ENCODE measurements around the gene SLC13A3.

Gene SLC13A3

DNA sequence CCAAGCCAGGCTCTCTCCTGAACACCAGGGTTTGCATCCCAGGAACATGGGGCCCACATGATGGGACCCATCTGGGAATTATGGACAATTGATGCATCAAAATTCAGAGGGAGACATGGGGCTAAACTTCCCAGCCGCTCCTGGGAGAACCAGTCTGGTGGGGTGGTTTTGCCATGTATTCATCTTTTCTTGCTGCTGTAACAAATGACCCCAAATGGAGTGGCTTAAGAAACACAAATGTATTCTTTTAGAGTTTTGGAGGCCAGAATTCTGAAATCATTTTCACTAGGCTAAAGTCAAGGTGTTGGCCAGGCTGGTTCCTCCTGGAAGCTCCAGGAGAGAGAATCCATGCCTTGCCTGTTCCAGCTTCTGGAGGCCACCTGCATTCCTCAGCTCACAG lies 6.5 kb downstream of the SLC13A3 start:
- no peaks in the 10 kb centered on the region for H4K20me1 ChIP-seq
- H3K27me3 ChIP-seq = no peaks in the 10 kb centered on the region
- no peaks in the 10 kb centered on the region for H3K36me3 ChIP-seq
- no peak overlapping the region for H3K4me2 ChIP-seq
- TF ChIP-seq Cebpa-rat (IDR thresholded peaks at IDR 0.05) = no peak
- no peak overlapping the region for H3K4me3 ChIP-seq
- H3K9me3 ChIP-seq = no peaks in the 10 kb centered on the region
- no peaks in the 10 kb centered on the region for H3K4me1 ChIP-seq
- H3K27ac ChIP-seq = no peak overlapping the region
- H3K9ac ChIP-seq = no peak overlapping the region

DNA sequence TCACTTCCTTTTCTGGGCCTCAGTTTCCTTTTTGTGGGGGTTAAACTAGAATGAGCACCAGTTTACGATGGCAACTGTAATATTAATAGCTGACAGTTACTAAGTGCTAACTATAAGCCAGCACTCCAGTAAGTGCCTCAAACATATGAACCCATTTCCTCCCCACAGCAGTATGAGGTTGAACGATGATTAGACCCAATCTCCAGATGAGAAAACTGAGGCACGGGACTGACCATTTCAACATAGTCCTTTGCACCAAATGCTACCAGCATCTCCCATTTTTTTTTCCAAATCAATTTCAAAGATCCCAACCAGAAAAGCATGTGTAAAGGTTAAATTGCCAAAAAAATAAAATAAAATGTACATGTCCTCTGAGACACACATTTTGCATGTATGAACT lies 7.1 kb downstream of the SLC13A3 start:
- Histone ChIP-seq H3K4me2 (no peak overlapping the region), H3K4me1 (no peaks in the 10 kb centered on the region), H3K27me3 (no peaks in the 10 kb centered on the region), H3K4me3 (no peak overlapping the region), H4K20me1 (no peaks in the 10 kb centered on the region), H3K9ac (no peak overlapping the region), H3K9me3 (no peaks in the 10 kb centered on the region), H3K27ac (no peak overlapping the region), H3K36me3 (no peaks in the 10 kb centered on the region)
- no peak for TF ChIP-seq Cebpa-rat (IDR thresholded peaks at IDR 0.05)

GRCh38 chr20:46642969-46643343 lies 8.3 kb downstream of the SLC13A3 start:
- H3K27ac ChIP-seq = no peak overlapping the region
- TF ChIP-seq Cebpa-rat (IDR thresholded peaks at IDR 0.05) = no peak
- H3K9ac ChIP-seq = no peak overlapping the region
- no peak overlapping the region for H3K4me3 ChIP-seq
- no peaks in the 10 kb centered on the region for H4K20me1 ChIP-seq
- no peak overlapping the region for H3K4me2 ChIP-seq
- no peaks in the 10 kb centered on the region for H3K4me1 ChIP-seq
- H3K36me3 ChIP-seq = no peaks in the 10 kb centered on the region
- no peaks in the 10 kb centered on the region for H3K9me3 ChIP-seq
- H3K27me3 ChIP-seq = no peaks in the 10 kb centered on the region

GRCh38 chr20:46642265-46642968 lies 8.8 kb downstream of the SLC13A3 start:
- no peaks in the 10 kb centered on the region for H3K4me1 ChIP-seq
- no peaks in the 10 kb centered on the region for H3K36me3 ChIP-seq
- no peak overlapping the region for H3K4me3 ChIP-seq
- H3K9me3 ChIP-seq = no peaks in the 10 kb centered on the region
- no peak overlapping the region for H3K9ac ChIP-seq
- H3K4me2 ChIP-seq = no peak overlapping the region
- no peak for TF ChIP-seq Cebpa-rat (IDR thresholded peaks at IDR 0.05)
- no peak overlapping the region for H3K27ac ChIP-seq
- H4K20me1 ChIP-seq = no peaks in the 10 kb centered on the region
- H3K27me3 ChIP-seq = no peaks in the 10 kb centered on the region

GRCh38 chr20:46641424-46641823 lies 9.8 kb downstream of the SLC13A3 start:
- H4K20me1 ChIP-seq = no peaks in the 10 kb centered on the region
- H3K27ac ChIP-seq = no peak overlapping the region
- no peak overlapping the region for H3K9ac ChIP-seq
- H3K36me3 ChIP-seq = no peaks in the 10 kb centered on the region
- H3K4me3 ChIP-seq = no peak overlapping the region
- TF ChIP-seq Cebpa-rat (IDR thresholded peaks at IDR 0.05) = no peak
- no peak overlapping the region for H3K4me2 ChIP-seq
- H3K9me3 ChIP-seq = no peaks in the 10 kb centered on the region
- no peaks in the 10 kb centered on the region for H3K27me3 ChIP-seq
- H3K4me1 ChIP-seq = no peaks in the 10 kb centered on the region

GRCh38 chr20:46640536-46641311 lies 10.5 kb downstream of the SLC13A3 start:
- TF ChIP-seq Cebpa-rat (IDR thresholded peaks at IDR 0.05) = no peak
- Histone ChIP-seq H3K9ac (no peak overlapping the region), H4K20me1 (no peaks in the 10 kb centered on the region), H3K36me3 (no peaks in the 10 kb centered on the region), H3K27me3 (no peaks in the 10 kb centered on the region), H3K4me1 (no peaks in the 10 kb centered on the region), H3K27ac (no peak overlapping the region), H3K4me3 (no peak overlapping the region), H3K4me2 (no peak overlapping the region), H3K9me3 (no peaks in the 10 kb centered on the region)

DNA sequence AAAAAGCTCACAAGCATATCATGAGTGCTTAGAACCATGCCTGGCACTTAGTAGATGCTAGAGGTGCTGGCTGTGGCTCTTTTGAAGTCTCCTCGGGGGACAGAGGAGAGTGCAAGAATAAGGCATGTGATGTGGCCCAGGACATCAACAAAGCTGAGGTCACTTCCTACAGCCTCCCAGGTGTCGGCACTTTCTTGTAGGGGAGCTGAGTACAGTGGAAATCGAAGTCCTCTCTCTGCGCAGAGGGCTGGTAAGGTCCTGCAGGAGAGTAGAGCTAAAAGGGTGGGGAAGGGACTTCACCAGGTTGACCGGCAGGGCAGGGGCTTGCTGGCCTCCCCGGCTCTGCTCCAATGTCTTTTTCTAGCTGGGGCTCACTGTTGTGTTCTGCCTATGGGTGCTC lies 11.2 kb downstream of the SLC13A3 start:
- Histone ChIP-seq H3K27me3 (no peaks in the 10 kb centered on the region), H3K36me3 (no peaks in the 10 kb centered on the region), H3K4me3 (no peak overlapping the region), H3K9ac (no peak overlapping the region), H4K20me1 (no peaks in the 10 kb centered on the region), H3K4me2 (no peak overlapping the region), H3K27ac (no peak overlapping the region), H3K9me3 (no peaks in the 10 kb centered on the region), H3K4me1 (no peaks in the 10 kb centered on the region)
- TF ChIP-seq Cebpa-rat (IDR thresholded peaks at IDR 0.05) = no peak

DNA sequence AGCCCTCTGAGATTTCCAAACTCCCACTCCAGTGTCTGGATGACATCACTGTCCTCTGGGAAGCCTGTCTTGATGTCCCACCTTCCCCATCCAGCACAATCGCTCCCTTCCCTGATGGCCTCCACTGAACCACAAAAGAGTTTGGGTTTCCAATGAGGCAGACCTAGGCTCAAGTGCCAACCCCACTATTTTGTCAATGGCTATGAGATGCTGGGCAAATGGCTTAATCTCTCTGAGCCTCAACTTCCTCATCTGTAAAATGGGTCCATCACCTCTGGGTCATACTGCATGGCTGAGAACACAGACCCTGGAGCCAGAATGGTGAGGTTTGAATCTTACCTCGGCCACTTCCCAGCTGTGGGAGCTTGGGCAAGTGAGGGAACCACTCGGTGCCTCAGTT lies 11.7 kb downstream of the SLC13A3 start:
- H4K20me1 ChIP-seq = no peaks in the 10 kb centered on the region
- no peaks in the 10 kb centered on the region for H3K27me3 ChIP-seq
- H3K4me1 ChIP-seq = no peaks in the 10 kb centered on the region
- no peak overlapping the region for H3K4me3 ChIP-seq
- H3K9me3 ChIP-seq = no peaks in the 10 kb centered on the region
- H3K36me3 ChIP-seq = no peaks in the 10 kb centered on the region
- no peak for TF ChIP-seq Cebpa-rat (IDR thresholded peaks at IDR 0.05)
- H3K27ac ChIP-seq = no peak overlapping the region
- H3K9ac ChIP-seq = no peak overlapping the region
- H3K4me2 ChIP-seq = no peak overlapping the region

- H3K9ac ChIP-seq = no peak overlapping the region
- no peak overlapping the region for H3K4me2 ChIP-seq
- no peaks in the 10 kb centered on the region for H3K27me3 ChIP-seq
- no peaks in the 10 kb centered on the region for H3K9me3 ChIP-seq
- H3K36me3 ChIP-seq = no peaks in the 10 kb centered on the region
- H3K4me3 ChIP-seq = no peak overlapping the region
- no peaks in the 10 kb centered on the region for H3K4me1 ChIP-seq
- TF ChIP-seq Cebpa-rat (IDR thresholded peaks at IDR 0.05) = no peak
- H3K27ac ChIP-seq = no peak overlapping the region
- H4K20me1 ChIP-seq = no peaks in the 10 kb centered on the region
Measured at GRCh38 chr20:46638898-46639274, 12.4 kb downstream of the SLC13A3 start.

DNA sequence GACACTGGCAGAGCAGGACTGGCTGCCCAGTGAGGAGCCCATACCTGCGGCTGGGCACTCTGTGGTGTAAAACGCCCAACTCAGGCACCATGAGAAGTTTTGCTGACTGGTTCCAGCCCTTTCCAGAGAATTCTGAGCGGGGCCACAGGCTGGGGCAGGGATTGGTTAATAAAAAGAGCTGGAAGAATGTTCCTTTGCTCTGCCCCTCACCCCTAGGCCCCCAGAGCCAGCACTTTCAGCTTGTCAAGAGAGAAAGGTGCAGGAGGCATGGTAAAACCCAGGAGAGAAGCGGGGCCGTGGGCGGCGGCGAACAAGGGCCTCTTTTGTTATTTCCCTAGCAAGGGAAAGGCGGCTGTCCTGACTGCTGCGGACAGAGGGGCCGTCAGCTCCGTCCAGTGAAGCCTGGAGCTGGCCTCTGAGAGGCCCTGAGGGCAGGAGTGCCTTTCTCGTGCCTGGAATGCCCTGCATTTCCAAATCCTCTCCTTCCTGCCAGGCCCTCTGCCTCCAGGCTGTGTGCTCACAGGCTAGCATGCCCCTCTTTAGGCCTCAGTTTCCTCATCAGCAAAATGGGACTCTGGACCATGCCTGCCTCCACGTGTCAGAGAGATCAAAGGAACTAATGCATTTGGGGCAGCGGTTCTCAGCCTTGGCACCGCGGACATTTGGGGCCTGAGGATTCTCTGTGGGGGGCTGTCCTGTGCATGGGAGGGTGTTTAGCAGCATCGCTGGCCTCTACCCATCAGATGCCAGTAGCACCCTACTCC lies 12.9 kb downstream of the SLC13A3 start:
- Histone ChIP-seq H3K27me3 (no peaks in the 10 kb centered on the region), H3K9me3 (no peaks in the 10 kb centered on the region), H3K9ac (no peak overlapping the region), H3K4me1 (no peaks in the 10 kb centered on the region), H4K20me1 (no peaks in the 10 kb centered on the region), H3K36me3 (no peaks in the 10 kb centered on the region), H3K4me3 (no peak overlapping the region), H3K4me2 (no peak overlapping the region), H3K27ac (no peak overlapping the region)
- TF ChIP-seq Cebpa-rat (IDR thresholded peaks at IDR 0.05) = no peak
